HCT116 (cell line): ENCODE measurements around the gene COMMD1. TPM values are rescaled to one million over a fixed set of nuclear protein-coding genes. Genes with fewer than 3 reads are reported as not detected.

ENCODE experiments used
- ATAC-seq: fragments of 200-7000 bp; cut with Tn5 transposase; 2 replicates; pipeline ENCODE4 v1.9.1; 2020; ENCODE audit warnings: mild to moderate bottlenecking, moderate library complexity
- BruUV-seq: library from RNA; stranded (reverse); fragments of 400-500 nt; replicated peaks from 2 replicates; lab custom pipeline; 2021; lab: Mats Ljungman, UMichigan
- CTCF ChIA-PET: fragments of 300-600 bp; sonication (Branson Sonifier 250); formaldehyde crosslinking; loops from one replicate; lab custom pipeline; 2021; ENCODE audit warnings: antibody characterized with exemption; lab: Charles Lee
- POLR2A ChIA-PET: fragments of 300-600, 350-600 bp; sonication (Branson Sonifier 250); formaldehyde crosslinking; loops from one replicate; lab custom pipeline; 2021; ENCODE audit warnings: antibody characterized with exemption; lab: Charles Lee
- RAD21 ChIA-PET, 2 experiments: fragments of 300-600 bp; sonication (Branson Sonifier 250); formaldehyde crosslinking; loops; one replicate each; lab custom pipeline; 2023; ENCODE audit warnings: low total read pairs in 2 of 2; ENCODE audit not compliant: uncharacterized antibody in 2 of 2, unreplicated experiment in 2 of 2, low non-redundant PET in 1 of 2; lab: Charles Lee
- DNase-seq: peaks from one replicate; pipeline ENCODE4 v3.0.0-alpha.2; 2010; ENCODE audit warnings: low read depth, low spot score
- H2AFZ ChIP-seq: fragments of 200-600 bp; shearing (Covaris generic), sonication (generic); 2 replicates; pipeline ENCODE4 v1.6.1; 2017; ENCODE audit warnings: low read depth, mixed run types, mixed read lengths, antibody characterized with exemption, low read length; ENCODE audit not compliant: poor library complexity, severe bottlenecking
- H3K27ac ChIP-seq: 2 replicates; pipeline ENCODE4 v1.5.1; 2012; ENCODE audit warnings: low read depth, low read length
- H3K27me3 ChIP-seq: fragments of 200-600 bp; sonication (generic); 2 replicates; pipeline ENCODE4 v1.6.1; 2016; ENCODE audit warnings: mixed run types, low read length, mixed read lengths; ENCODE audit not compliant: insufficient read depth
- H3K36me3 ChIP-seq, 2 experiments: fragments of 200-500 bp in 1 of 2; fragments of 200-600 bp in 1 of 2; sonication (Bioruptor generic) in 1 of 2; sonication (generic) in 1 of 2; 2 replicates each; pipeline versions ENCODE4 v1.5.1 to v1.6.1; 2014 to 2016; ENCODE audit warnings: low read length in 2 of 2, inconsistent platforms in 1 of 2, mixed read lengths in 1 of 2, mixed run types in 1 of 2; ENCODE audit not compliant: insufficient read depth in 2 of 2, control insufficient read depth in 1 of 2
- H3K4me1 ChIP-seq, 2 experiments: fragments of 200-600 bp in 1 of 2; sonication (generic) in 1 of 2; 2 replicates each; pipeline versions ENCODE4 v1.5.1 to v1.6.1; 2012 to 2017; ENCODE audit warnings: low read length in 2 of 2, inconsistent platforms in 1 of 2, mild to moderate bottlenecking in 1 of 2, mixed read lengths in 1 of 2, mixed run types in 1 of 2, moderate library complexity in 1 of 2; ENCODE audit not compliant: insufficient read depth in 2 of 2, control insufficient read depth in 1 of 2
- H3K4me2 ChIP-seq: fragments of 200-600 bp; sonication (generic); 2 replicates; pipeline ENCODE4 v1.6.1; 2017; ENCODE audit warnings: mixed run types, low read length, mixed read lengths
- H3K4me3 ChIP-seq, 2 experiments: fragments of 200-600 bp in 1 of 2; sonication (generic) in 1 of 2; replicated peaks in 1 of 2; 2 replicates each; pipeline ENCODE4 v1.5.1; 2011 to 2016; ENCODE audit warnings: low read length in 2 of 2, control low read depth in 1 of 2, low read depth in 1 of 2, mild to moderate bottlenecking in 1 of 2, mixed read lengths in 1 of 2, mixed run types in 1 of 2
- H3K79me2 ChIP-seq: fragments of 200-600 bp; sonication (generic); 2 replicates; pipeline ENCODE4 v1.6.1; 2017; ENCODE audit warnings: mild to moderate bottlenecking, mixed run types, low read length, moderate library complexity, mixed read lengths; ENCODE audit not compliant: insufficient read depth
- H3K9ac ChIP-seq: fragments of 200-600 bp; sonication (generic); 2 replicates; pipeline ENCODE4 v1.6.1; 2016; ENCODE audit warnings: low read length, mixed read lengths
- H3K9me2 ChIP-seq: fragments of 200-600 bp; sonication (generic), shearing (Covaris generic); 2 replicates; pipeline ENCODE4 v1.6.1; 2017; ENCODE audit warnings: mixed run types, mild to moderate bottlenecking, moderate library complexity; ENCODE audit not compliant: insufficient read depth
- H3K9me3 ChIP-seq, 2 experiments: fragments of 200-500 bp in 1 of 2; fragments of 200-600 bp in 1 of 2; sonication (Bioruptor generic) in 1 of 2; sonication (generic) in 1 of 2; 2 replicates each; pipeline ENCODE4 v1.6.1; 2014 to 2017; ENCODE audit warnings: low read length in 2 of 2, mixed read lengths in 2 of 2, inconsistent platforms in 1 of 2, low read depth in 1 of 2, mild to moderate bottlenecking in 1 of 2, mixed run types in 1 of 2, moderate library complexity in 1 of 2; ENCODE audit not compliant: control insufficient read depth in 1 of 2, insufficient read depth in 1 of 2
- H4K20me1 ChIP-seq: fragments of 200-600 bp; sonication (generic), shearing (Covaris generic); 2 replicates; pipeline ENCODE4 v1.6.1; 2017; ENCODE audit warnings: mixed run types, mild to moderate bottlenecking, moderate library complexity; ENCODE audit not compliant: insufficient read depth
- CTCF ChIP-seq, 3 experiments: fragments of 200-600 bp in 1 of 3; sonication (generic) in 1 of 3; IDR thresholded peaks in 2 of 3; conservative IDR thresholded peaks in 1 of 3; 2 replicates each; pipeline ENCODE4 v1.5.1; 2012 to 2017; ENCODE audit warnings: low read depth in 2 of 3, low read length in 2 of 3, antibody characterized with exemption in 1 of 3, borderline replicate concordance in 1 of 3, control low read depth in 1 of 3, mild to moderate bottlenecking in 1 of 3, mixed read lengths in 1 of 3, mixed run types in 1 of 3, moderate library complexity in 1 of 3; ENCODE audit not compliant: insufficient read depth in 1 of 3
- EGR1 ChIP-seq: IDR thresholded peaks from 2 replicates; pipeline ENCODE4 v1.6.1; 2012; ENCODE audit warnings: low read depth
- FOSL1 ChIP-seq: IDR thresholded peaks from 2 replicates; pipeline ENCODE4 v1.6.1; 2012; ENCODE audit warnings: low read depth
- POLR2A ChIP-seq: IDR thresholded peaks from 2 replicates; pipeline ENCODE4 v1.7.0; 2011; ENCODE audit warnings: borderline replicate concordance; ENCODE audit not compliant: insufficient read depth, insufficient read length; ENCODE audit errors: extremely low read depth
- SRF ChIP-seq: IDR thresholded peaks from 2 replicates; pipeline ENCODE4 v1.6.1; 2012; ENCODE audit warnings: low read depth
- TCF7L2 ChIP-seq: IDR thresholded peaks from 2 replicates; pipeline ENCODE4 v1.7.0; 2011; ENCODE audit warnings: borderline replicate concordance, inconsistent platforms; ENCODE audit not compliant: insufficient read depth, insufficient read length; ENCODE audit errors: extremely low read depth
- intact Hi-C: fragments of 100-400 bp; cut with micrococcal nuclease; formaldehyde crosslinking; loops from 2 replicates; pipeline ENCODE4 v1.10.0; 2022
- total RNA-seq: library from RNA; stranded (reverse); gene quantifications from one replicate; pipeline ENCODE4 v1.2.1, GENCODE V29; 2021; ENCODE audit not compliant: unreplicated experiment

Gene COMMD1
- total RNA-seq, 1 experiment from 2014 or later = 16.1 TPM

GRCh38 chr2:61906186-61906470 is 654 bp downstream of the COMMD1 start:
- H3K27ac ChIP-seq = no peak overlapping the region
- H2AFZ ChIP-seq = no peak overlapping the region
- ATAC-seq (peak; percentile 10), DNase-seq (no peak)
- POLR2A ChIA-PET = no interaction called here
- intact Hi-C loops = no loop called here
- no peaks in the 10 kb centered on the region for H3K9me2 ChIP-seq
- peak overlapping the region; percentile 72 for H3K9ac ChIP-seq
- CTCF ChIA-PET = no interaction called here
- H3K79me2 ChIP-seq = peaks cover 8% of the 10 kb centered on the region; the same call in 1 of the 2 replicates
- BruUV-seq = no TSS peak
- no peaks in the 10 kb centered on the region for H4K20me1 ChIP-seq
- H3K4me3 ChIP-seq = peak overlapping the region; percentile 95 to 96
- no peak for TF ChIP-seq CTCF (IDR thresholded peaks at IDR 0.05 in 2 of 3, conservative IDR thresholded peaks at IDR 0.05 in 1 of 3; ENCODE audit: borderline replicate concordance in 1 of 3, insufficient read depth in 1 of 3, low read depth in 2 of 3, low read length in 2 of 3)
- no peak for TF ChIP-seq SRF
- no peak for TF ChIP-seq FOSL1
- TF ChIP-seq TCF7L2 = no peak
- TF ChIP-seq EGR1 = no peak
- no peaks in the 10 kb centered on the region for H3K27me3 ChIP-seq
- no peaks in the 10 kb centered on the region for H3K9me3 ChIP-seq
- H3K36me3 ChIP-seq = no peaks in the 10 kb centered on the region
- peaks cover 6 to 12% of the 10 kb centered on the region in 2 experiments; a peak in 3 of 4 replicates for H3K4me1 ChIP-seq
- H3K4me2 ChIP-seq = peak overlapping the region; percentile 77
- RAD21 ChIA-PET = no interaction called here

DNA sequence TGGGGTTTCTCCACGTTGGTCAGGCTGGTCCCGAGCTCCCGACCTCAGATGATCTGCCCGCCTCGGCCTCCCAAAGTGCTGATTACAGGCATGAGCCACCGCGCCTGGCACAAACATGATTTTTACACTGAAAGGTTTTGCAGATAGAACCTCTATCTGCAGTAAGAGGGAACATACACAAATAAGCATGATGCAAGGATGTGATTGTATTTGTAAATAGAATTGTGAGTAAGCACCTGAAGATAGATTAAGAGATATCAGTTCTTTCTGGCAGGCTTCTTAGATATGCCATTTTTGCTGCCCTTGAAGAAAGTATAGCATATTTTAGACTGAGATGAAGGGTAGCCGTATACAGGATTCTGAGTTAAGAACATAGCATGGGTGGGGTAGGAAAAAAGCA is 3.6 kb downstream of the COMMD1 start:
- Histone ChIP-seq H2AFZ (no peak overlapping the region), H3K4me2 (no peak overlapping the region), H3K9me3 (no peaks in the 10 kb centered on the region), H3K9ac (no peak overlapping the region), H3K9me2 (no peaks in the 10 kb centered on the region), H4K20me1 (no peaks in the 10 kb centered on the region), H3K27ac (no peak overlapping the region), H3K4me1 (peaks cover 6 to 12% of the 10 kb centered on the region in 2 experiments; a peak in 3 of 4 replicates), H3K4me3 (no peak overlapping the region), H3K27me3 (no peaks in the 10 kb centered on the region), H3K79me2 (peaks cover 8% of the 10 kb centered on the region; the same call in 1 of the 2 replicates), H3K36me3 (no peaks in the 10 kb centered on the region)
- TF ChIP-seq CTCF (IDR thresholded peaks at IDR 0.05 in 2 of 3, conservative IDR thresholded peaks at IDR 0.05 in 1 of 3; ENCODE audit: borderline replicate concordance in 1 of 3, insufficient read depth in 1 of 3, low read depth in 2 of 3, low read length in 2 of 3) (no peak), POLR2A (no peak)
- DNase-seq (no peak), ATAC-seq (no peak)
- BruUV-seq = no TSS peak
- CTCF ChIA-PET = no interaction called here
- intact Hi-C loops = no loop called here
- POLR2A ChIA-PET = no interaction called here
- RAD21 ChIA-PET = no interaction called here
